IMR-90 (cell line): Measurements from ENCODE around the gene PLEKHG1. TPM values are rescaled to one million over a fixed set of nuclear protein-coding genes. Genes with fewer than 3 reads are reported as not detected.

Source experiments
- ATAC-seq: fragments of 200-7000 bp; cut with Tn5 transposase; 2 replicates; pipeline ENCODE4 v1.9.1; 2020; ENCODE audit warnings: low read depth, mild to moderate bottlenecking, moderate library complexity
- BruUV-seq: library from RNA; stranded (reverse); fragments of 400-500 nt; replicated peaks from 2 replicates; lab custom pipeline; 2021; lab: Mats Ljungman, UMichigan
- CTCF ChIA-PET: fragments of 300-600 bp; formaldehyde crosslinking; extraction: SDS; loops from one replicate; lab custom pipeline; 2021; ENCODE audit warnings: antibody characterized with exemption; lab: Yijun Ruan, JAX
- POLR2A ChIA-PET: fragments of 300-600 bp; sonication (Branson Sonifier 250); formaldehyde crosslinking; loops from one replicate; lab custom pipeline; 2022; ENCODE audit warnings: antibody characterized with exemption; ENCODE audit not compliant: unreplicated experiment; lab: Charles Lee
- DNase-seq: peaks from one replicate; pipeline ENCODE4 v3.0.0; 2013
- H2AFZ ChIP-seq: replicated peaks from 2 replicates; pipeline ENCODE3; 2013; ENCODE audit warnings: low read length, mild to moderate bottlenecking; ENCODE audit not compliant: poor library complexity
- H2AK5ac ChIP-seq: 2 replicates; pipeline ENCODE4 v1.6.1; 2013; ENCODE audit warnings: low read depth, low read length, inconsistent platforms
- H2AK9ac ChIP-seq: replicated peaks from 2 replicates; pipeline ENCODE3; 2013; ENCODE audit warnings: mild to moderate bottlenecking, low read depth, low read length, moderate library complexity; ENCODE audit not compliant: poor library complexity
- H2BK120ac ChIP-seq: 2 replicates; pipeline ENCODE4 v1.6.1; 2013; ENCODE audit warnings: low read depth, low read length, inconsistent platforms
- H2BK15ac ChIP-seq: 3 replicates; pipeline ENCODE4 v1.6.1; 2013; ENCODE audit warnings: low read depth, low read length, inconsistent platforms
- H2BK20ac ChIP-seq: 2 replicates; pipeline ENCODE4 v1.6.1; 2013; ENCODE audit warnings: low read depth, mild to moderate bottlenecking, inconsistent platforms, low read length, moderate library complexity
- H2BK5ac ChIP-seq: 2 replicates; pipeline ENCODE4 v1.6.1; 2013; ENCODE audit warnings: mild to moderate bottlenecking, low read depth, low read length, inconsistent platforms; ENCODE audit not compliant: poor library complexity, severe bottlenecking
- H3K14ac ChIP-seq: replicated peaks from 2 replicates; pipeline ENCODE4 v1.6.1; 2013; ENCODE audit warnings: low read depth, low read length, inconsistent platforms
- H3K18ac ChIP-seq: 2 replicates; pipeline ENCODE4 v1.6.1; 2013; ENCODE audit warnings: low read depth, low read length, control low read depth
- H3K23ac ChIP-seq: 2 replicates; pipeline ENCODE4 v1.6.1; 2013; ENCODE audit warnings: low read depth, low read length, inconsistent platforms
- H3K27ac ChIP-seq: 2 replicates; pipeline ENCODE4 v1.5.1; 2013; ENCODE audit warnings: mild to moderate bottlenecking, control low read depth, low read length; ENCODE audit not compliant: insufficient read depth
- H3K27me3 ChIP-seq: 2 replicates; pipeline ENCODE4 v1.6.1; 2013; ENCODE audit warnings: low read length; ENCODE audit not compliant: control insufficient read depth, insufficient read depth
- H3K36me3 ChIP-seq: 2 replicates; pipeline ENCODE4 v1.6.1; 2013; ENCODE audit warnings: low read length, mixed read lengths; ENCODE audit not compliant: control insufficient read depth, insufficient read depth
- H3K4ac ChIP-seq: 2 replicates; pipeline ENCODE4 v1.6.1; 2013; ENCODE audit warnings: low read depth, low read length, inconsistent platforms
- H3K4me1 ChIP-seq: 2 replicates; pipeline ENCODE4 v1.6.1; 2013; ENCODE audit warnings: low read length, mixed read lengths; ENCODE audit not compliant: control insufficient read depth, insufficient read depth
- H3K4me2 ChIP-seq: 2 replicates; pipeline ENCODE4 v1.6.1; 2013; ENCODE audit warnings: low read depth, mild to moderate bottlenecking, control low read depth, low read length, moderate library complexity
- H3K4me3 ChIP-seq: 2 replicates; pipeline ENCODE4 v1.5.1; 2013; ENCODE audit warnings: low read depth, mild to moderate bottlenecking, control low read depth, low read length, moderate library complexity; ENCODE audit not compliant: insufficient read depth
- H3K56ac ChIP-seq: 2 replicates; pipeline ENCODE4 v1.6.1; 2013; ENCODE audit warnings: low read length, inconsistent platforms; ENCODE audit not compliant: insufficient read depth; ENCODE audit errors: extremely low read depth
- H3K79me1 ChIP-seq, 2 experiments: 2 replicates each; pipeline ENCODE4 v1.6.1; 2013; ENCODE audit warnings: low read length in 2 of 2, inconsistent platforms in 1 of 2, low read depth in 1 of 2
- H3K9ac ChIP-seq: 2 replicates; pipeline ENCODE4 v1.6.1; 2013; ENCODE audit warnings: low read depth, low read length, control low read depth
- H3K9me1 ChIP-seq: 2 replicates; pipeline ENCODE4 v1.6.1; 2013; ENCODE audit warnings: low read length, inconsistent platforms; ENCODE audit not compliant: insufficient read depth
- H3K9me3 ChIP-seq: 2 replicates; pipeline ENCODE4 v1.6.1; 2013; ENCODE audit warnings: low read length; ENCODE audit not compliant: control insufficient read depth, insufficient read depth
- H4K20me1 ChIP-seq: 2 replicates; pipeline ENCODE4 v1.6.1; 2013; ENCODE audit warnings: low read length, inconsistent platforms; ENCODE audit not compliant: insufficient read depth
- H4K5ac ChIP-seq: 2 replicates; pipeline ENCODE4 v1.6.1; 2013; ENCODE audit warnings: mild to moderate bottlenecking, low read depth, low read length, control low read depth
- H4K8ac ChIP-seq, 2 experiments: 2 replicates each; pipeline ENCODE4 v1.6.1; 2013; ENCODE audit warnings: low read depth in 2 of 2, low read length in 2 of 2, control low read depth in 1 of 2, inconsistent platforms in 1 of 2
- H4K91ac ChIP-seq: 2 replicates; pipeline ENCODE4 v1.6.1; 2013; ENCODE audit warnings: low read depth, low read length, inconsistent platforms; ENCODE audit not compliant: insufficient read depth
- POLR2A ChIP-seq: IDR thresholded peaks from 2 replicates; pipeline ENCODE4 v1.6.1; 2012; ENCODE audit warnings: mild to moderate bottlenecking, low read depth, low read length
- RAD21 ChIP-seq: IDR thresholded peaks from 2 replicates; pipeline ENCODE4 v1.6.1; 2012; ENCODE audit warnings: low read length, improper control_type of control experiment
- RCOR1 ChIP-seq: IDR thresholded peaks from 2 replicates; pipeline ENCODE4 v1.6.1; 2012; ENCODE audit warnings: mild to moderate bottlenecking, low read length, improper control_type of control experiment; ENCODE audit not compliant: insufficient replicate concordance
- WGBS, 2 experiments: methylation state at CpG; one replicate each; pipeline versions ENCODE4 v1.1.5 to v1.1.7; 2013; ENCODE audit warnings: missing lambda C conversion rate in 2 of 2; ENCODE audit not compliant: insufficient read length in 1 of 2; ENCODE audit errors: extremely low coverage in 2 of 2; 5-methylcytosine and 5-hydroxymethylcytosine counted together
- dilution Hi-C: fragments of 300-500 bp; cut with HindIII; formaldehyde crosslinking; loops from one replicate; pipeline ENCODE4 v1.14.3; 2018; ENCODE audit warnings: low sequenced_read_pairs; ENCODE audit not compliant: unreplicated experiment
- in situ Hi-C: fragments of 300-500 bp; cut with MboI; formaldehyde crosslinking; loops from 3 replicates; pipeline ENCODE4 v1.14.3; 2019; ENCODE audit warnings: low sequenced_read_pairs, inconsistent platforms, mixed read lengths
- intact Hi-C: fragments of 100-400 bp; cut with micrococcal nuclease; formaldehyde crosslinking; loops from 2 replicates; pipeline ENCODE4 v1.10.0; 2022
- polyA plus RNA-seq, 3 experiments: library from polyadenylated mRNA; depleted of rRNA; stranded (reverse); fragments of >200 nt; gene quantifications; 2 replicates each; pipeline ENCODE4 v1.2.3, GENCODE V29; 2012; ENCODE audit warnings: low replicate concordance in 1 of 3
- total RNA-seq: library from RNA; depleted of rRNA; stranded (reverse); fragments of >200 nt; gene quantifications from 2 replicates; pipeline ENCODE4 v1.2.3, GENCODE V29; 2012
- TF ChIP-seq, protein P1 (sequence below): fragments of 150-350 bp; IDR thresholded peaks from 2 replicates; pipeline ENCODE4 v1.6.1; 2017; ENCODE audit warnings: mild to moderate bottlenecking, antibody characterized with exemption, low read length, low read depth
- TF ChIP-seq, protein P2 (sequence below): conservative IDR thresholded peaks from 2 replicates; pipeline ENCODE4 v1.5.1; 2012; ENCODE audit warnings: mild to moderate bottlenecking, low read depth, low read length, improper control_type of control experiment

PLEKHG1 gene
- total and polyA plus RNA-seq, 2 of the 4 experiments (the other 2 are of a cell fraction) = 0.09 to 0.36 TPM

DNA sequence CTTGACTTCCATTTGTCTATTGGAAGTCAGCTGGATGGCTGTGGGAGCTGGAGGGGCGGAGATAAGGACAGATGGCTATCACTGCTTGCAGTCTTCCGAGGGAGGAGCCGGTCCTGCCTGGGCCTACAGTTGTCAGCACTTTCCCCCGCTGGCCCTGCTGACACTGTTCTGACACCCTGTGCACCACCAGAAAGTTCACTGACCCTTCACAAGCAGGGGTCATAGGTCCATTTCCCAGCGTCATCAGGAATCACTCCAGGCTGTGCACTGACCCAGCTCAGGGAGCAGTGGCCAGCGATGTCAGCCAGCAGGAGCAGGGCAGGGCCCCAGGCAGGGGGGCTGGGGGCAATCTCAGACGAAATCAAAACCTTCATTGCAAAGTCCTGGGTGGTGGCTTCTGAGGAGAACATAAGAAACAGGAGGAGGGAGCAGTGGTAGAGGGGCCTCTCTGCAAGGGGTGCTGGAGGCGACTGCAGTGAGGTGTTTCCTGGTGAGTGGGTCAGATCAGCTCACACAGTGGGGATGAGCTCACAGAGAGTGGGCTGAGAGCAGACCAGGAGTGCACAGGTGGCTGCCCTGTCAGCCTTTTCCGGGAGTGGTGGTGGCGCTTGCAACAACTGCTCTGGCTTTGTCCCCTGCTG, 26.5 kb upstream of the PLEKHG1 start:
- ChIA-PET POLR2A (no interaction called here), CTCF (no interaction called here)
- Histone ChIP-seq H2AK9ac (no peak overlapping the region), H2BK5ac (no peak overlapping the region), H3K9me3 (no peaks in the 10 kb centered on the region), H3K4me2 (no peak overlapping the region), H3K36me3 (no peaks in the 10 kb centered on the region), H2AFZ (no peak overlapping the region), H3K4ac (no peak overlapping the region), H3K14ac (no peak overlapping the region), H3K27ac (no peak overlapping the region), H3K9me1 (no peaks in the 10 kb centered on the region), H3K56ac (no peak overlapping the region), H4K20me1 (no peaks in the 10 kb centered on the region), H4K5ac (no peak overlapping the region), H3K27me3 (peaks cover 2% of the 10 kb centered on the region; the same call in 1 of the 2 replicates), H2BK120ac (no peak overlapping the region), H3K79me1 (no peaks in the 10 kb centered on the region), H3K4me1 (no peaks in the 10 kb centered on the region), H3K18ac (no peak overlapping the region), H2BK20ac (no peak overlapping the region), H4K91ac (no peak overlapping the region), H3K23ac (no peak overlapping the region), H4K8ac (no peak overlapping the region), H3K9ac (no peak overlapping the region), H2BK15ac (no peak overlapping the region), H2AK5ac (no peak overlapping the region), H3K4me3 (no peak overlapping the region)
- no TSS peak for BruUV-seq
- in situ Hi-C loops (no loop called here), intact Hi-C loops (no loop called here), dilution Hi-C loops (no loop called here)
- TF ChIP-seq, protein P1, sequence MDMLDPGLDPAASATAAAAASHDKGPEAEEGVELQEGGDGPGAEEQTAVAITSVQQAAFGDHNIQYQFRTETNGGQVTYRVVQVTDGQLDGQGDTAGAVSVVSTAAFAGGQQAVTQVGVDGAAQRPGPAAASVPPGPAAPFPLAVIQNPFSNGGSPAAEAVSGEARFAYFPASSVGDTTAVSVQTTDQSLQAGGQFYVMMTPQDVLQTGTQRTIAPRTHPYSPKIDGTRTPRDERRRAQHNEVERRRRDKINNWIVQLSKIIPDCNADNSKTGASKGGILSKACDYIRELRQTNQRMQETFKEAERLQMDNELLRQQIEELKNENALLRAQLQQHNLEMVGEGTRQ = no peak
- TF ChIP-seq RAD21 = no peak
- TF ChIP-seq, protein P2, sequence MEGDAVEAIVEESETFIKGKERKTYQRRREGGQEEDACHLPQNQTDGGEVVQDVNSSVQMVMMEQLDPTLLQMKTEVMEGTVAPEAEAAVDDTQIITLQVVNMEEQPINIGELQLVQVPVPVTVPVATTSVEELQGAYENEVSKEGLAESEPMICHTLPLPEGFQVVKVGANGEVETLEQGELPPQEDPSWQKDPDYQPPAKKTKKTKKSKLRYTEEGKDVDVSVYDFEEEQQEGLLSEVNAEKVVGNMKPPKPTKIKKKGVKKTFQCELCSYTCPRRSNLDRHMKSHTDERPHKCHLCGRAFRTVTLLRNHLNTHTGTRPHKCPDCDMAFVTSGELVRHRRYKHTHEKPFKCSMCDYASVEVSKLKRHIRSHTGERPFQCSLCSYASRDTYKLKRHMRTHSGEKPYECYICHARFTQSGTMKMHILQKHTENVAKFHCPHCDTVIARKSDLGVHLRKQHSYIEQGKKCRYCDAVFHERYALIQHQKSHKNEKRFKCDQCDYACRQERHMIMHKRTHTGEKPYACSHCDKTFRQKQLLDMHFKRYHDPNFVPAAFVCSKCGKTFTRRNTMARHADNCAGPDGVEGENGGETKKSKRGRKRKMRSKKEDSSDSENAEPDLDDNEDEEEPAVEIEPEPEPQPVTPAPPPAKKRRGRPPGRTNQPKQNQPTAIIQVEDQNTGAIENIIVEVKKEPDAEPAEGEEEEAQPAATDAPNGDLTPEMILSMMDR = no peak
- TF ChIP-seq POLR2A = no peak
- TF ChIP-seq RCOR1 = no peak
- DNase-seq (no peak), ATAC-seq (no peak)
- WGBS, 2 experiments = 8% methylated on average over 5 of the region's 10 CpGs; no CpG with 5 or more reads in 1 of the 2 experiments
